Fibroblast of skin of left quadriceps (primary cell): ENCODE measurements around the gene LYAR.
A peak's percentile ranks its signal among the peaks of the same experiment; 100 is the strongest.

Source experiments
- DNase-seq, 2 experiments: peaks; one replicate each; pipeline ENCODE4 v3.0.0-alpha.2; 2013; ENCODE audit warnings: low read depth in 2 of 2

The LYAR gene, protein sequence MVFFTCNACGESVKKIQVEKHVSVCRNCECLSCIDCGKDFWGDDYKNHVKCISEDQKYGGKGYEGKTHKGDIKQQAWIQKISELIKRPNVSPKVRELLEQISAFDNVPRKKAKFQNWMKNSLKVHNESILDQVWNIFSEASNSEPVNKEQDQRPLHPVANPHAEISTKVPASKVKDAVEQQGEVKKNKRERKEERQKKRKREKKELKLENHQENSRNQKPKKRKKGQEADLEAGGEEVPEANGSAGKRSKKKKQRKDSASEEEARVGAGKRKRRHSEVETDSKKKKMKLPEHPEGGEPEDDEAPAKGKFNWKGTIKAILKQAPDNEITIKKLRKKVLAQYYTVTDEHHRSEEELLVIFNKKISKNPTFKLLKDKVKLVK

DNA sequence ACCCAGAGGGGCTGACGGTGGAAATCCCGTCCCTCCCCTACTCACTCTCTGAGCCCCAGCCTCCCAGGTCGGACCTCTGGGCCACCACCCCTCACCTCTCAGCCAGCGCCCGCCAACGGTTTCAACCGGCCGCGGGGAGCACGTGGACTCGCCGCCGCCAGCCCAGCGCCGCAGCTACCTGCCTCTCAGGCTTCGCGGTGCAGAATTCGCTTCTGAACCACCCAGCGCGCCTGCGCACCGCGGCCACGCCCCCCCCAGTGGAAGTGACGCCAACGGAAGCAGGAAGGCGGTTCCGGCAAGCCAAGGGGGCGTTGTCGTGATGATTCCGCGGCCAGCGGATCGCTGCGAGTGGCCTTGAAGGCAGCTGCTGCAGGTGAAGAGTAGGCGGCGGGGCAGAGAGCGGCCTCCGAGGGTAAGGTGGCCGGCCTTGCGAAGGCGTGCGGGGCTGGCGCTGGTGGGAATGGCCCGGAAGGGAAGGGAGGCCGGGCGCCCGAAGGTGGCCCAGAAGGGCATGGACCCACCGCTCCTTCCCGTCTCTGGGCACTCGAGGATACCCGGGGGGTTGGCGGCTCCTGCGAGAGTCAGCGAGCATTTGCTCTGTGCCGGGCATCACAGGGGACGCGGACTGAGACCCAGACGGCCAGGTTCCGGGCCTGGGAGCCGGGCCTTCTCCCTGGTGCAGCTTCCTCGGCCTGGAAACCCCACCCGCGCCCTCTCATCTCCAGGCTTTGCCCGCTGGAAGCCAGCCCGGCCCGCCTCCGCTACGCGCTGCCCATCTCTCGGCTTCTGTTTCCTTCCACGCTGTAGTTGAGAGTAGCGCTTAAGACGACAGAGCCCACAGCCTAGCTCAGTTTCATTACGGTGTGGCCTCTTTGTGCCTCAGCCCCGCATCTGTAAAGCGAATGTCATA is at the start of gene LYAR, which contains the start of gene ZBTB49:
Gene LYAR (minus strand): TSS at position 214 of the 910 bp plus-strand sequence. CDS start 6,412 bp downstream, outside the sequence.
Gene ZBTB49 (plus strand): TSS at position 311 of the 910 bp plus-strand sequence. CDS start 9,695 bp downstream, outside the sequence.
- DNase-seq = peak; percentile 56 to 60

DNA sequence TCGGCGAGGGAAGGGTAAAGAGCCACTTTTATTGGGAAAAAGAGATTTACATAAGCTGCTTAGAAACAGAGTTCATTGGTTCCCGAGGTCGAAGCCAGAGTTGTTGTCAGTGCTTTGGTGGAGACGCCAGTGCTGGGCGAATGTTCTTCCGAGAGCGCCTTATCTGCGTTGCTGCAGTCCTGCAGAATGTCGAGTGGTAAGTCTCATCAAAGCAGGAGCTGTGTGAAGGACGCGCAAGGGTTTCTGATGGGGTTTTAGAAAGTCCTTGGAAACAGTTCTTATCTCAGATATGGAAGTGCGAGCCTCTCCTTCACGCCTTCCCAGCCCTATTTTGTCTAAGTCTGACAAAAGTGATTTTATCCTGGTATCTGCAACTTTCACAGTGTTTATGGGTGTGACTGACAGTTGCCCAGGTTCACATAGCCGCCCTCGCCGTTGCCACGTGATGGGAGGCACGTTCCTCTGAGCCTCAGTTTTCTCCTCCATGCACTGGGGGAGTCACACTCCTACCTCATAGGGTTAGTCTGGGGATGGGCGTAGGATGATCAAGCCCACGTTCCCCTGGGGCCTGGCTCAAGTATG is 49.6 kb upstream of the LYAR start:
- no peak for DNase-seq

DNA sequence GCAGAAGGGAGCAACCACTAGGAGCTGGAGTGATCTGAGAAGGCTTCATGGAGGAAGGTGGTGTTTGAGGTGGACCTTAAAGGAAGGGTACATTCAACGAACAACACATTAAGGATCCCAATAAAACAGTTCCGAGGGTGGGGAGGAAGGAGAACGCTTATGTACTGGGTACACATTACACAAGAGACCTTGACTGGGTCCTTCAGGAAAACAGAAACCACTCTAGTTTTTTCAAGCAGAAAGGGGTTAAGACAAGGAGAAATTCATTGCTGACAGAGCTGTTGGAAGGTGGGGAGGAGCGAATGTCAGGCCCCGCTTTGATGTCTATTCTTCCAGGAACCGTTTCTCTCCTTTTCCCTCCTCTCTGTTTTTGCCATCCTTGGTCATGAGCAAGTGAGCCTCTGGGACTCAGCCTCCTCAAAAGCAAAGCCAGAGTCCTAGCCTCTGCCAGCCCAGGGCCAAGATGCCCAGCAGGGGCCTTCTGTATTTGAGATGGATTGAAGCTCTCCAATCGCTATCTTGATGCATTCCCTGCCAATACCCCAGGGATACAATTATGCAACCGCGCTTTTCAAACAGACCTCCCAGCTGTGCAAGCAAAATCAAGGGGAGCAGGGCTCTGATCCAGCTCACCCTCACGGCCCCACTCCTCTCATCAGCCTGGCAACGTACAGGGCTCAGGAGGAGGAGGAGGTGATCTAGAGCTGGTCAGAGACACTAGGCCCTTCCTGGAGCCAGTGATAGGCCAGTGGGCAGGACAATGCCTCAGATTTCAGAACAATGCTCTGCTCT is 48.5 kb upstream of the LYAR start:
- no peak for DNase-seq

DNA sequence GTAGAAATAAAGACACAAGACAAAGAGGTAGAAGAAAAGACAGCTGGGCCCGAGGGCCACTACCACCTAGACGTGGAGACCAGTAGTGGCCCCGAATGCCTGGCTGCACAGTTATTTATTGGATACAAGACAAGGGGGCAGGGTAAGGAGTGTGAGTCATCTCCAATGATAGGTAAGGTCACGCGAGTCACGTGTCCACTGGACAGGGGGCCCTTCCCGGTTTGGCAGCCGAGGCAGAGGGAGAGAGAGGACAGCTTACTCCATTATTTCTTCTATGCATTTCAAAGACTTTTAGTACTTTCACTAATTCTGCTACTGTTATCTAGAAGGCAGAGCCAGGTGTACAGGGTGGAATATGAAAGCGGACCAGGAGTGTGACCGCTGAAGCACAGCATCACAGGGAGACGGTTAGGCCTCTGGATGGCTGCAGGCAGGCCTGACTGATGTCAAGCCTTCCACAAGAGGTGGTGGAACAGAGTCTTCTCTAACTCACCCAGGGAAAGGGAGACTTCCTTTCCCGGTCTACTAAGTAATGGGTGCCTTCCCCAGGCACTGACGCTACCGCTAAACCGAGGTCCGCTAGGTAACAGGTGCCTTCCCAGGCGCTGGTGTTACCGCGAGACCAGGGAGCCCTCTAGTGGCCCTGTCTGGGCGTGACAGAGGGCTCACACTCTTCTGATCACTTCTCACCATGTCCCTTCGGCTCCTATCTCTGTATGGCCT is 45.0 kb upstream of the LYAR start:
- DNase-seq = peak in 1 of 2 experiments; percentile 4

DNA sequence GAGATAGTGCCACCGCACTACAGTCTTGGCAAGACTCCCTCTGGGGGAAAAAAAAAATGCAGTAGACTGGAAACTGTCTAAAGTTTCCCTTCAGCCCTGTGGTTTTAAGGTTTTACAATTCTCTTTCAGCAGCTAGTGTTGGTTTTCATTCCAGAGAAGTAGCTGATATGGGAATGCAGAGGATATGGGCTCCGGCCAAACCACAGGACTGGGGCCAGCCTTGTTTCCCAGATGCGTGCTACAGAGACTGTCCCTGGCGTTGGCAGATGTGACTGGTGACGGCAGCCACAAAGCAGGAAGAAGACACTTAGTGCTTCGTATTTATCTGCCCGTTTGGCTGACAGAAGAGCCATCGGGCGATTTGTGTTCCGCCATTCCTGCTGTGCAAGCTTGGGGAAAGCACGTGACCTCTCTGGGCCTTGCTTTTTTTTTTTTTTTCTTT is 43.3 kb upstream of the LYAR start:
- peak; percentile 69 to 70 for DNase-seq

DNA sequence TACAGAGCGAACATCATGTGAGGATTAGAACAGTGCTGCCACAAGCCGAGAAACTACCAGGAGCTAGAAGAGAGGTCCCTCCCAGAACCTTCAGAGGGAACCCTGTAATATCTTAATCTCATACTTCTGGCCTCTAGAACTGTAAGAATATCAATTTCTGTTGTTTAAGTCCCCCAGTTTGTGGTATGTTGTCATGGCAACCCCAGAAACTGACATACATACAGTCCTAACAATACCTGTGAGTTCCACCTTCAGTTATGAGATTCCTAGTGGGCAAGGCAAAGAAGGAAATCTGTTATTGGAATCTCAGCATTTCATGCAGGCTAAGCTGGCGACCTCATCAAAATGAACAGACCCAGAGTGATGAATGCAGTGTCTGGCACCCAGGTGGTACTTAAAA is 42.6 kb upstream of the LYAR start:
- no peak for DNase-seq

DNA sequence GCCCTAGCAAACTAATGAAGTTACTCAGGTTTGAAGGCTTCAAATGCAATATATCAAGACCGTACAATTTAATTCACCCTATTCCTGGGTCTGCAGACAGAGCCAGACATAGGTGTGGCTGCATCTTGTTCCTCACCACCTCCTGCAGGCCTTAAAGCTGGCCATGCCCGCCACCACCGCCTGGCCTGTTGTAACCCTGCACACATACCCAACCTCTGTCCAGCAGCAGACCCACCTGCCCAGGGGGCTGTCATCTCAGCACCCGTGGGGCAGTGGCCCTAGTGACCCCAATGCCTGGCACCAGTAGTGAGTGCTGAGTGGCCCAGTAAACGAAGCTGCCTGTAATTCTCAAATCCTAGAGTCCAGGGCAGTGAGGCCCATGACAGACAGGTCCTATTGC is 40.8 kb upstream of the LYAR start:
- DNase-seq = no peak

DNA sequence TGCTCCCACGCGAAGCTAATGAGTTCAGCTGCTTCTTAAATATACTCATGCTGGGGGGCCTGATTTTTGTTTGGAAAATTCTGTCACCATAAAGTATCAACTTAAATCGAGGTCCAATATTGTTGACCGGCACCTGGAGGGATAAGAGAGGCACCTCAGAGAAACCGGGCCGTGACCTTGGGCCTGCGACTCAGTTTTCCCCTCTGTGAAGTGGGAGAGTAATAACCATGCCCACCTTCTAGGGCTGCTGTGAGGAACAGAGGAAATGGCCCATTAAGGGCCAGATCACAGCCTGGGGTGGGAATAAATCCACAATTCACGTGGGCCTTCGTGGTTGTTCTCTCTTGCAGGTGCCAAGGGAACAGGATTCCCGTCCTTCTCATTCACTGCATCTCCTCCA is 39.5 kb upstream of the LYAR start:
- DNase-seq = no peak

DNA sequence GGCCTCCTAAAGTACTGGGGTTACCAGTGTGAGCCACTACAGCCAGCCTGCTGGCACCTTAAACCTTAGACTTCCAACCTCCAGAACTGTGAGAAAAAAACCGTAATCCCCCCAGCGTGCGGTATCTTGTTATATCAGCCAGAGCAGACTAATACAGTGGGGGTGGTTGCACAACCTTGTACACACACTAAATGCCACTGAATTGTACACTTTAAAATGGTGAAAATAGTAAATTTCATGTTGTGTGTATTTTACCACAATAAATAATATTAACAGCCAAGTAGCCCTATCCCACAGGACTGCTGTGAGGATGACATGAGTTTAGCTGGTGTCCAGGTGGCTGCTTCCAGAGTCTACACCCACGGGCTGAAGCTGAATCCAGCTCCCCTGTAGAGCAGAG is 38.9 kb upstream of the LYAR start:
- no peak for DNase-seq

DNA sequence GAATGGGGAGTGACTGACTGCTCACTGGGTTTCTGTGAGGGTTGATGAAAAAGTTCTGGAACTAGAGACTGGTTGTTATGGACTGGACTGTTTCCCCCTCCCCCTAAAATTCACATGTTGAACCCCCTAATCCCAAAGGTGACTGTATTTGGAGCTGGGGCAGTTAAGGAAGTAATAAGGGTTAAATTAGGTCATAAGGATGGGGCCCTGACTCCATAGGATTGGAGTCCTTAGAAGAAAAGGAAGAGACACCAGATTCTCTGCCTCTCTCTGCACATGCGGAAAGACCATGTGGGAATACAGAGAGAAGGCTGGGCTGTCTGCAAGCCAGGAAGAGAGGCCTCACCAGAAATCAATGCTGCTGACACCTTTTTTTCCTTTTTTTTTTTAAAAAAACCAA is 38.3 kb upstream of the LYAR start:
- DNase-seq = no peak

DNA sequence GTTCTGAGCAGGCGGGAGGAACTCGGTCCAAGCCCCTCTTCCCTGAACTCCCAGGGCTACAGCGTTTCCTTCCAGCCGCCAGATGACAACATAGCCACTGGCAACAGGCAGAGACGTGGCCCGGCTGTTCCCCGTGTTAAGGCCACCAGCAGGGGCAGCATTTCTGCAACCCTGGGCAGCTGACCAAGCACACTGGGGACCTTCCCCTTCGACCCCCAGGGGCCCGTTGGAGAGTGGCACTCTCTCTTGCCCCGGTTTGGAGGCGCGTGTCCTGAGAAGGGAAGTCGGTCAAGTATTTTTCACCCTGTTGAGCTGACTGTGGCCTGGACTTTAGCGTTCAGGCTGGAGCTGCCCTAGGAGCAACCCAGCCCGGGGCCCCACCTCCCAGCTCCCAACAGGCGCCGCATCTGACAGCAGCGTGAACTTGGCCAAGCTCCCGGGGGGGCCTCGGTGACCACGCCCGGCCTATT is 37.7 kb upstream of the LYAR start:
- DNase-seq = no peak

DNA sequence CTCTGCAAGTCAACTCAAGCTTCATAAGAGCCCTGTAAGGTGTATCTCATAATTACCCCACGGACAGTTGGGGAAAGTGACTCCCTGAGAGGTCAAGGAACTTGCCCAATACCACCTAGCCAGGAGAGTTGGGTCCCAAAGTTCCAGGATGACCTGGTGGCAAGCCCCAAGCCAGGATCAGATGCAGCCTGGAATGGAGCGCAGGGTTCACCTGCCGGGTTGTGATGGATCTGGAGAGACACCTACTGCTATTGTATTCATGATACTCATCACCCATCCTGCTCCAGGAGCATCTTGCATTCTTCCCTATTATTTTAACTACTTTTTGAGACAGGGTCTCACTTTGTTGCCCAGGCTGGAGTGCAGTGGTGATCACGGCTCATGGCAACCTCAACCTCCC is 36.2 kb upstream of the LYAR start:
- no peak for DNase-seq

DNA sequence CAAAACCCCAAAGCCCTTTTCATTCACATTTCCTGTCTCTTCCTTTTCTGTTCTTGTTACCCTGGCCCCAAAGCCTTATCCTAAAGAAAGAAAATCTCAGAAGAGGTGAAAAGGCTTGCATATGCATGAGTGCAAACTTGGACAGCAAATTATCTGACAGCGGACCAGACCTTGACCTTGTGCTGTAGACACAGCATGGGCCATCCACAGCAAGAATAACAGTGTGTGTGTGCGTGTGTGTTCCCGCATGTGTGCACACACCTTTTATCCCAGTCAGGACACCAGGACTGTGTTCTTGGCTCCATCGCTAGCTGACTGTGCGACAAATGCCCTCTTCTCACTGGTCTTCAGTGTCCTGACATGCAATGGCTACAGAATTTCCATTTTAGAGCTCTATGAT is 35.4 kb upstream of the LYAR start:
- no peak for DNase-seq

DNA sequence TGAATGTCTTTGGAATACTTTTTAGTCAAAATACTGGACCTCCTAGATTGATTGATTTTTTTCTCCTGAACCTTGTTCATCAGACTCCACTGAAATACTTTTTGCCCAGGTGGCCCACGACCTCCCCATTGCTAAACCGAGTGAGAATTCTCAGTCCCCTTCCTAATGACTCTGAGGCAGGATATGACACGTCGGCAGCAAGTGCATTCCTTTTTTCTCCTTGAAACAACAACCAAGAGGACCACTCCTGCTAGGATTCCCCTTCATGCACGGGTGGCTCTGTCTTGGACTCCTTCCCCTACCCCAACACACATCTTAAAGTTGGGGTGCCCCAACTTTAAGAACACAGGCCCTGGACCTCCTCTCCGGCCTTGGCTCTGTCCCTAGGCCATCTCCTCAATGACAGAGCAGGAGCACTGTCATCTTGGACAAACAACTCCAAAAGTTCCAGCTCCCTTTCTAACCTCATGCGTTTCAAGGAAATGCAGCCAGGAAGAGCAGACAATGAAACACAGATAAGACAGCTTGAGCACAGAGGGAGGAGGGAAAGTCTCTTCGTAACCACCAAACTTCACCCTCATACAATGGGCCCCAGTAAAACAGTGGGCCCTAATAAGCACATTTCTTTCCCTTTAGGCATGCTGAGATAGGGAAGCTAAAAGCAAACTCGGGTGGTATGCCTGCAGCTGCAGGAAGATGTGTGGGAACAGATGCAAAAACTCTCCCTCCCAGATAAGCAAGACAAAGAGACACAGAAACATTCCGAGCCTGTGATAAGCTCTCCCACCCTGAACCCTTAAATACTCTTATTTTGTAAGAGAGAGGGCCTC is 34.0 kb upstream of the LYAR start:
- DNase-seq = no peak

DNA sequence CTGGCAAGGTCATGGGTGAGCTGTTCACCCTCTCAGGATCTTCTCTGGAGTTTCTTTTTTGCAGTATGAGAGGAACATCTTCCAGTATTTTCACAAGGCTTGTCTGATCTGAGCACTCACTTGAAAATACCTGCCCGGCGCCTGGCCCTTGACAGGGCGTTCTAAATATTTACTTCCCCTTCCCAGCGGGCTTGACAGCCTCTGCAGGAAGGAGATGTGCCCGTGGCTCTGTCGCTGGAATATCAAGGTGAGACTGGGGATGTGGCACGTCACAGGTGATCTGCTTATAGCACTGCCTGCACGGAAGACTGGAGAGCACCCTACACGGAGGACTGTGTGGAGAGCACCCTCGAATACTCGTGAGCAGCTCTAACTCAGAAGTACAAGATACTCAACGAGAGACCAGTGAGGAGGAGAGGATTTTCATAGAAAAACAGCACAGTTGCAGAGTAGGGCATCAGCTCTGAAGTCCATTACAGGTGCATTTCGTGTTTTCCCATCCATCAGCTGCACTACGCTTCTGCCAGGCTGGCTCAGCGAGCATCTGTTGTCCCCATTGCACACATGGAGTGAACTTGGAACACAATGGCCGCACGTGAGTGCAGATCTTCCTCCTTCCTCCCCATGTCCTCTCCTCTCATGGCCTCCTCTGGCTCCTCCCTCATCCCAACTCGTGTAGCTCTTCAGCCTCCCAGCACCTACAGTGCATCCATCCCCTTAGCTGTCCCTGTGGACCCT is 32.2 kb upstream of the LYAR start:
- DNase-seq = no peak

DNA sequence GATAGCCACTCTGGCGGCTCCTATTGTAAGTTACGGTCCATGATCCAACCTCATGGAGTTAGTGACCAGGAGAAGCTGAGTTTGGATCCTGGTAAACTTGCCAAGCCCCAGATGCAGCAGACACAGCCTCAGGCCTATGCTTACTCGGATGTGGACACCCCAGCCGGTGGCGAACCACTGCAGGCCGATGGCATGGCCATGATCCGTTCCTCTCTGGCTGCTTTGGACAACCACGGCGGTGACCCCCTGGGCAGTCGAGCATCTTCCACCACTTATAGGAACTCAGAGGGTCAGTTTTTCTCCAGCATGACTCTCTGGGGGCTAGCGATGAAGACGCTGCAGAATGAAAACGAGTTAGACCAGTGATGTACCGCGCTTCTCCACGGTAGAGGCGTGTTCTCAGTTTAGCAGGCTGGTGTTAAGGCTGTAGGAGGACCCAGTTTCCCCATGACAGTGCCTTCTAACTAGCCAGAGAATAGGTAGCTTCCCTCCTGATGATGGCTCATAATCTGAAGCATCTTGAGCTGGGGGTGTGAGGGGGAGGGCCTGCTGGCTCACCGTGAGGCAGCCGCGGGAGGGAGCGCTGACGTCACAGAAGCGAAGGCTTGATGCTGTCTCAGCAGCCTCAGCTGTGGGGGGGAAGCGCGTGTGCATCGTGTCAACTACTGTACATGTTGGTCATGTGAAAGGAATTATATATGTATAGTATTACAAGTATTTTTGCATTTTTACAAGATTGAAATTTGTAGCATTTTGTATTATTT is 31.2 kb upstream of the LYAR start:
- DNase-seq = no peak

DNA sequence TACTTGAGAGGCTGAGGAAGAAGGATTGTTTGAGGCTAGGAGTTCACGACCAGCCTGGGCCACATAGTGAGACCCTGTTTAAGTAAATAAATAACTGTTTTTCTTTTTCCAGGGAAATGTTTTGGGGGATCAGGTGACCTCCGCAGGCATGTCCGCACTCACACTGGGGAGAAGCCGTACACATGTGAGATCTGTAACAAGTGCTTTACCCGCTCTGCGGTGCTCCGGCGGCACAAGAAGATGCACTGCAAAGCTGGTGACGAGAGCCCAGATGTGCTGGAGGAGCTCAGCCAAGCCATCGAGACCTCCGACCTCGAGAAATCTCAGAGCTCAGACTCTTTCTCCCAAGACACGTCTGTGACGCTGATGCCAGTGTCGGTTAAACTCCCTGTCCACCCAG is 30.6 kb upstream of the LYAR start:
- DNase-seq = no peak

DNA sequence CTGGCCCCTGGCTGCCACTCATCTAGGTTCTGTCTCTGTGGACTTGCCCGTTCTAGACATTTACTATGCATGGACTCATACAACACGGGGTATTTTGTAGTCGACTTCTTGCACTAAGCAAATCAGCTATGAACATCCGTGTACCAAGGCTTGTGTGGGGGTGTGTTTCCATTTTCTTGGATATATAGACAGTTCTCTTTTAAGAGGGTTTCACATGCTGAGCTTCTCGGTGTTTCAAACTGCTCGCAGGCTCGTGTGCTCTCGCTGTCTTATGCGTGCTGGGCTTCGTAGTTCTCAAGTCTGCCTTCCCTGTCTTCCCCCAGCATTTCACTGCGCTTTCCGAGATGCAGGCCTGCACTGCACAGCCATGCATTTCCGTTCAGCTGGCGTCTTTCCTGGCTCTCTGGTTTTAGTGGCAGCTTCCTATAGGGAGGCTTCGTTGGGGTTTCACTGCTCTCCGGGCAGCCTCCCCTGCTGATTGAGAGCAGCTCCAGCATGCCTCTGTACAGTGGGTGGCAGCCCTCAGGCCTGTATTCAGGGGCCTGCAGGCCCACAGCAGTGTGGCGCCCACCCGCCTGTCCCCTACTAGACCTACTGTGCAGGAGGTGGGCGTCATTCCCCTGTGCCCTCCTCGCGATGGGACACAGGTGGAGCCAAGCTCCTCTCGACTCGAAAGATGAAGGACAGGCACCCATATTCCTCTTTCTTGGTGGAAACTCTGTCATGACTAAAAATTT is 27.7 kb upstream of the LYAR start:
- no peak for DNase-seq
